PFSK-1 (cell line): ENCODE data around the gene CLIP4.

ENCODE experiments used
- POLR2AphosphoS5 ChIP-seq: IDR thresholded peaks from 2 replicates; pipeline ENCODE4 v1.6.1; 2012; ENCODE audit warnings: low read depth, mild to moderate bottlenecking, control low read depth, low read length, moderate library complexity
- REST ChIP-seq, 2 experiments: IDR thresholded peaks; 2 replicates each; pipeline versions ENCODE4 v1.6.1 to v1.8.0; 2011 to 2012; ENCODE audit warnings: low read depth in 2 of 2, low read length in 2 of 2, control low read depth in 1 of 2, inconsistent platforms in 1 of 2, mild to moderate bottlenecking in 1 of 2, moderate library complexity in 1 of 2; ENCODE audit not compliant: insufficient read depth in 1 of 2

GRCh38 chr2:29227935-29228675, 112.9 kb downstream of the CLIP4 start:
- TF ChIP-seq REST (IDR thresholded peaks at IDR 0.05; ENCODE audit: insufficient read depth in 1 of 2, low read depth in 2 of 2, low read length in 2 of 2) = no peak
- TF ChIP-seq POLR2AphosphoS5 = no peak
